NCI-H2227 treated with DMSO at 0.1 percent for 48 hours (cell line): ENCODE results near the gene PCDHGB4.
"Not testable (repeated sequence)": the region's sequence is repeated elsewhere in the genome, so short reads cannot be mapped to it uniquely, and the experiment has no call there.

Source experiments
- DNase-seq: peaks from one replicate; lab custom pipeline; 2025; lab: John Stamatoyannopoulos, UW

Gene PCDHGB4

DNA sequence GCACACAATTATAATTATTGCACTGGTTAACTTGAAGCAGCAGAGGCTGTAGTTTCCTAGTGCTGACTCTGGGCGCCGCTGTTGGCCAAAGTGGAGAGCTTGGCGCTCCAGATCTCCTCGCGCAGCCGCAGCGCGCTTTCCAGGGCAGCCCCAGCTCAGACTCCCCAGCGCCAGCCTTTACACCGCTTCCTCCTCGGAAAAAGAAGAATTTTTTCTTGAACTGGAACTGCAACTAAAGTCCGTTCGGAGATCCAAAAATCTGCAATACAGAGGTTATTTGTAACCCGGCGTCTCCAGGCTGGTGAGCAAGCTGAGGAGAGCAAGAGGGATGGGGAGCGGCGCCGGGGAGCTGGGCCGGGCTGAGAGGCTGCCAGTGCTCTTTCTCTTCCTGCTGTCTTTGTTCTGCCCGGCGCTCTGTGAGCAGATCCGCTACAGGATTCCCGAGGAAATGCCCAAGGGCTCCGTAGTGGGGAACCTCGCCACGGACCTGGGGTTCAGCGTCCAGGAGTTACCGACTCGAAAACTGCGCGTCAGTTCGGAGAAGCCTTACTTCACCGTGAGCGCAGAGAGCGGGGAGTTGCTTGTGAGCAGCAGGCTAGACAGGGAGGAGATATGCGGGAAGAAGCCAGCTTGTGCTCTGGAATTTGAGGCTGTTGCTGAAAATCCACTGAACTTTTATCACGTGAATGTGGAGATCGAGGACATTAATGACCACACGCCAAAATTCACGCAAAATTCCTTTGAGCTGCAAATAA lies at the start of gene PCDHGB4:
TSS of gene PCDHGB4 (plus strand) at position 142 of the 755 bp plus-strand sequence. CDS start at position 329, 187 bp downstream.
- not testable (repeated sequence) for DNase-seq

DNA sequence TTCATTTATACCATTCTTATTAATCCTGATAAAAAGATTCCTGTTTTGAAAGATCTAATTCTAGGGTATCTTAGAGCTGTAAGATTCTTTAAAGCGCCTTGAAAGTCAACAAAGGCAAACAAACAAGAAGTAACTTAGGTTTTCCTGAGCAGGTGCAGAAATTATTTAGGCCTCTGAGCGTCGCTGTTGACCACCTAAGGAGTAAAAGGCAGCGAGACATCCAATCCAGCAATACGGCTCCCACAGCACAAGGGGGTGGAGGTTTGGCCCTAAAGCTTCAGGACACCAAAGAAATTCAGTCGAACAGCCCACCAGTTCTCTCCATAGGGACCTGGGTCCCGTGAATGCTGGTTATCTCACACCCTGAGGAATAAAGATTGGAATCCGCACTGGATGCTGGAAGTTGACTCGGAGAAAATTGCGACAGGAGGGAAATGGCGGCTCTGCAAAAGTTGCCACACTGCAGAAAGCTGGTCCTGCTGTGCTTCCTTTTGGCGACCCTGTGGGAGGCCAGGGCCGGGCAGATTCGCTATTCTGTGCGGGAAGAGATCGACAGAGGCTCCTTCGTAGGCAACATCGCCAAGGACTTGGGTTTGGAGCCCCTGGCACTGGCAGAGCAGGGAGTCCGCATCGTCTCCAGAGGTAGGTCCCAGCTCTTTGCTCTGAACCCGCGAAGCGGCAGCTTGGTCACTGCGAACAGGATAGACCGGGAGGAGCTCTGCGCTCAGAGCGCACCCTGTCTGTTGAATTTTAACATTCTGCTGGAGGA lies 48.8 kb upstream of the PCDHGB4 start, which contains the start of gene PCDHGA2:
TSS of gene PCDHGA2 (plus strand) at position 223 of the 769 bp plus-strand sequence.
- DNase-seq = peak; percentile 3

DNA sequence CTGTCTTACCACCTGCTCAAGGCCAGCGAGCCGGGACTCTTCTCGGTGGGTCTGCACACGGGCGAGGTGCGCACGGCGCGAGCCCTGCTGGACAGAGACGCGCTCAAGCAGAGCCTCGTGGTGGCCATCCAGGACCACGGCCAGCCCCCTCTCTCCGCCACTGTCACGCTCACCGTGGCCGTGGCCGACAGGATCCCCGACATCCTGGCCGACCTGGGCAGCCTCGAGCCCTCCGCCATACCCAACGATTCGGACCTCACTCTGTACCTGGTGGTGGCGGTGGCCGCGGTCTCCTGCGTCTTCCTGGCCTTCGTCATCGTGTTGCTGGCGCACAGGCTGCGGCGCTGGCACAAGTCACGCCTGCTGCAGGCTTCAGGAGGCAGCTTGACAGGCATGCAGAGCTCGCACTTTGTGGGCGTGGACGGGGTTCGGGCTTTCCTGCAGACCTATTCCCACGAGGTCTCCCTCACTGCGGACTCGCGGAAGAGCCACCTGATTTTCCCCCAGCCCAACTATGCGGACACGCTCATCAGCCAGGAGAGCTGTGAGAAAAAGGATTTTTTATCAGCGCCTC lies 46.6 kb upstream of the PCDHGB4 start:
- not testable (repeated sequence) for DNase-seq

DNA sequence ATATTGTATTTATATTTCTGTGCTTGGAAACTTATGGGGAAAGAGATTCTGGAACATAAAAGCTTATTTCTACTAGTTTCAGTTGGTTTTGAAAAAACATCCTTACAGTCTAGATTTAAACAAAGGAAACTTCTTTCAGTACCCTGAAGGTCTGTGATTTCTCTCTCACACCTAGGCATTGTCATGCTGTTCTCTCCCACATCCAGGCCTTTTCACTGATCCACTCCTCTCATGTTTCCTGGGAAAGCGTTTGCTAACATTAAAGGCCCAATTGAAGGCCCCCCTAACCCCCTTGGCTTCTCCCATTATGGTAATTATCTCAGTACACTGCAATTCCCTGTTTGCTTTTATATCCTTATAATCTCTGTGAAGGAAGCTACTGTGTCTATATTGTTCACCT lies 44.7 kb upstream of the PCDHGB4 start:
- DNase-seq = no peak

DNA sequence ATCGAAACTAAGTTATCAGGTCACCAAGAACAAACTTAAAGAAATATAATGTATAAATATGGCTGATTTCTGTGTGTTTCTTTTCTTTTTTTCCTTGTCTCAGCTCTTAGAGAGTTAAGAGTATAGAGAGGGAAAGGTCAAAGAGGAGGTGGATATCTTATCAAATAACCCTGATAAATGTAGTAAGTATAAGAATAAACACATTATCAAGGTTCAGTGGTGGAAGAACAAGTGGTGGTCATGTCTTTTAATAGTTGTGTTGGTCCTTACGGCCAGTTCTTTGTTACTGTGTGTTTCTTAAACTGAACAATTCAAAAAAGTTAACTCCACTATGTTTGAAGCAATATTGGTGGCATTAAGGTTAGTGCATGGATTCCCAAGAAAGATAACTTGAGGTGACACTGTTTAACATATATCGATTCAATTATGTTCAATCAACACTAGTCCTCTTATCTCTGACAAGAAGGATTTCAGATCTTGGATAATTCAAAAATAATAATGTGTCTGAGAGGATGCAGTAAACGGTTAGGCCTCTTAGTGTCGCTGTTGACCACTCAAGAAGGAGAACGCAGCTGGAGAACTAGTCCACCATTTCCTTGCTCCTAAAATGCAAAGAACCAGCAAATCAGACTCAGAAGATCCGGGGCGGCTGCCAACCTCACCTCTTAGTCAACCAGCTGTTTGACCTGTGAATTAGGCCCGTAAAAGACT lies 44.1 kb upstream of the PCDHGB4 start, which contains the start of gene PCDHGA3:
TSS of gene PCDHGA3 (plus strand) at position 588 of the 711 bp plus-strand sequence. CDS start 205 bp downstream, outside the sequence.
- DNase-seq = no peak

DNA sequence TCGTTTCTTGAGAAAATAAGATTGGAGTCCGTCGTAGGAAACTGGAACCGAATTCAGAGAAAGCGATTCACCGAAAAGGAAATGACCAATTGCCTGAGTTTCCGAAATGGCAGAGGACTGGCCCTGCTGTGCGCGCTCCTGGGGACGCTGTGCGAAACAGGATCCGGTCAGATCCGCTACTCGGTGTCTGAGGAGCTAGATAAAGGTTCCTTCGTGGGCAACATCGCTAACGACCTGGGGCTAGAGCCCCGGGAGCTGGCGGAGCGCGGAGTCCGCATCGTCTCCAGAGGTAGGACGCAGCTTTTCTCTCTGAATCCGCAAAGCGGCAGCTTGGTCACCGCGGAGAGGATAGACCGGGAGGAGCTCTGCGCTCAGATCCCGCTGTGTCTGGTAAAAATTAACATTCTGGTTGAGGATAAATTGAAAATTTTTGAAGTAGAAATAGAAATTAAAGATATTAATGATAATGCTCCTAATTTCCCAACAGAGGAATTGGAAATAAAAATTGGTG lies 43.5 kb upstream of the PCDHGB4 start:
- no peak for DNase-seq

DNA sequence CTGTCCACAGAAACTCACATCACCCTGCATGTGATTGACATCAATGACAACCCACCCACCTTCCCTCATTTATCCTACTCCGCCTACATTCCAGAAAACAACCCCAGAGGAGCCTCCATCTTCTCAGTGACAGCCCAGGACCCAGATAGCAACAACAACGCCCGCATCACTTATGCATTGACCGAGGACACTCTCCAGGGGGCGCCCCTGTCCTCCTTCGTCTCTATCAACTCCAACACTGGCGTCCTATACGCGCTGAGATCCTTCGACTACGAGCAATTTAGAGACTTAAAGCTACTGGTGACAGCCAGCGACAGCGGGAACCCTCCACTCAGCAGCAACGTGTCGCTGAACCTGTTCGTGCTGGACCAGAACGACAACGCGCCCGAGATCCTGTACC lies 42.2 kb upstream of the PCDHGB4 start:
- no peak for DNase-seq

DNA sequence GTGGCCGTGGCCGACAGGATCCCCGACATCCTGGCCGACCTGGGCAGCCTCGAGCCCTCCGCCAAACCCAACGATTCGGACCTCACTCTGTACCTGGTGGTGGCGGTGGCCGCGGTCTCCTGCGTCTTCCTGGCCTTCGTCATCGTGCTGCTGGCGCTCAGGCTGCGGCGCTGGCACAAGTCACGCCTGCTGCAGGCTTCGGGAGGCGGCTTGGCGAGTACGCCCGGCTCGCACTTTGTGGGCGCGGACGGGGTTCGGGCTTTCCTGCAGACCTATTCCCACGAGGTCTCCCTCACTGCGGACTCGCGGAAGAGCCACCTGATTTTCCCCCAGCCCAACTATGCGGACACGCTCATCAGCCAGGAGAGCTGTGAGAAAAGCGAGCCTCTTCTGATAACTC lies 41.5 kb upstream of the PCDHGB4 start:
- not testable (repeated sequence) for DNase-seq

DNA sequence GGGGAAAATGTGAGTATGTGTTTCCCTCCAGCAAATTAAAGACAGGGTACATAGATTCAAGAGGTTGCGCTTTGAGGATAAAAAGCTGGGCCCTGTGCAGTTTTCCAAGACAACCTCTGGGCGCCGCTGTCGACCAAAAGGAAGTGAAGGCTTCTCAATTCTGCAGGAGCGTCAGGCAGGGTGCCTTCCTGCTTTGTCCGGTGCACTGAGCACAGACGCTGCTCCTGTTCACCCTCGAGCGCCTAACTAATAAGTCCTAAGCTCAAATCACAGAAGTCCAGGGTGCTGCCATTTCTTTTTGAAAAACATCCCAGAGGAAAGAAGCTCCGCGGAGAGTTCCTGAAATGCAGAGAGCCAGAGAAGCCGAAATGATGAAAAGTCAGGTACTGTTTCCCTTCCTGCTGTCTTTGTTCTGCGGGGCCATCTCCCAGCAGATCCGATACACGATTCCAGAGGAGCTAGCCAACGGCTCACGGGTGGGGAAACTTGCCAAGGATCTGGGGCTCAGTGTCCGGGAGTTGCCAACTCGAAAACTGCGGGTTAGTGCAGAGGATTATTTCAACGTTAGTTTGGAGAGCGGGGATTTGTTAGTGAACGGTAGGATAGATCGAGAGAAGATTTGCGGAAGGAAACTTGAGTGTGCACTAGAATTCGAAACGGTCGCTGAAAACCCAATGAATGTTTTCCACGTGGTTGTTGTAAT lies 37.4 kb upstream of the PCDHGB4 start, which contains the start of gene PCDHGB1:
TSS of gene PCDHGB1 (plus strand) at position 183 of the 703 bp plus-strand sequence. CDS start at position 345, 162 bp downstream.
- peak; percentile 45 for DNase-seq

DNA sequence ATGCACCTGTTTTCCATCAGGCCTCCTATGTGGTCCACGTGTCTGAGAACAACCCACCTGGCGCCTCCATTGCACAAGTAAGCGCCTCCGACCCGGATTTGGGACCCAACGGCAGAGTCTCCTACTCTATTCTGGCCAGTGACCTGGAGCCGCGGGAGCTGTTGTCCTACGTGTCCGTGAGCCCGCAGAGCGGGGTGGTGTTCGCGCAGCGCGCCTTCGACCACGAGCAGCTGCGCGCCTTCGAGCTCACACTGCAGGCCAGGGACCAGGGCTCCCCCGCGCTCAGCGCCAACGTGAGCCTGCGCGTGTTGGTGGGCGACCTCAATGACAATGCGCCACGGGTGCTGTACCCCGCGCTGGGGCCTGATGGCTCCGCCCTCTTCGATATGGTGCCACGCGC lies 35.9 kb upstream of the PCDHGB4 start:
- no peak for DNase-seq

DNA sequence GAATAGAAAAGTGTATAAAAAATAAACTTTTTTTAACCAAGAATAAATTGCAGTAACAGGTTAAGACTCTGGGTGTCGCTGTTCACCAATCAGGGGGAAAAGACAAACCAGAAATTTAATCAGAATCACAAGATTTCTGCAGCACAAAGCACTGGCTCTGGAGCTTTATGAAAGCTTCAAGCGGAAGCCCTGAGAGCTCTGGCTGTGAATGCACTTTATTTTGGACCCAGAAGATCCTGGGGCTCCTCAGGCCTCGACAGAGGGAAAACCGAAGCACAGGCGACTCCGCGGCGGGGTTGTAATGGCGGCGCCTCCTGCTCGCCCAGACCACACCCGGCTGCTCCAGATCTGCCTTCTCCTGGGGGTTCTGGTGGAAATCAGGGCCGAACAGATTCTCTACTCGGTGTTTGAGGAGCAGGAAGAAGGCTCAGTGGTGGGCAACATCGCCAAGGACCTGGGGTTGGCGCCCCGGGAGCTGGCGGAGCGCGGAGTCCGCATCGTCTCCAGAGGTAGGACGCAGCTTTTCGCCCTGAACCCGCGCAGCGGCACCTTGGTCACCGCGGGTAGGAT lies 32.5 kb upstream of the PCDHGB4 start, which contains the start of gene PCDHGA4:
TSS of gene PCDHGA4 (plus strand) at position 122 of the 570 bp plus-strand sequence. CDS start at position 209, 87 bp downstream.
- no peak for DNase-seq

DNA sequence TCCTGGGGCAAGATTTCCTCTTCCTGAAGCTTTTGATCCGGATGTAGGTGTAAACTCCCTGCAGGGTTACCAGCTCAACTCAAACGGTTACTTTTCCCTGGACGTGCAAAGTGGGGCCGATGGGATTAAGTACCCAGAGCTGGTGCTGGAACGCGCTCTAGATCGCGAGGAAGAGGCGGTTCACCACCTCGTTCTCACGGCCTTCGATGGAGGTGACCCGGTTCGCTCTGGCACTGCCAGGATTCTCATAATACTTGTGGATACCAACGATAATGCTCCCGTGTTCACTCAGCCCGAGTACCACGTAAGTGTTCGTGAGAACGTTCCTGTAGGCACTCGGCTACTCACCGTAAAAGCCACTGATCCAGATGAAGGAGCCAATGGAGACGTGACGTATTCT lies 31.9 kb upstream of the PCDHGB4 start:
- no peak for DNase-seq

DNA sequence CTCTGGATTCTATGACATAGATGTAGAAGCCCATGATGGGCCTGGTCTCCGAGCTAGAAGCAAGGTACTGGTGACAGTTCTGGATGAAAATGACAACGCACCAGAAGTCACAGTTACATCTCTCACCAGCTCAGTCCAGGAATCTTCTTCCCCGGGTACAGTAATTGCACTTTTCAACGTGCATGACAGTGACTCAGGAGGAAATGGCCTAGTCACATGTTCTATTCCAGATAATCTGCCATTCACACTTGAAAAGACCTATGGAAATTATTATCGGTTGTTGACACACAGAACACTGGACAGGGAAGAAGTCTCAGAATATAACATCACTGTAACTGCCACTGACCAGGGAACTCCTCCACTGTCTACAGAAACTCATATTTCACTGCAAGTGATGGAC lies 31.4 kb upstream of the PCDHGB4 start:
- no peak for DNase-seq

DNA sequence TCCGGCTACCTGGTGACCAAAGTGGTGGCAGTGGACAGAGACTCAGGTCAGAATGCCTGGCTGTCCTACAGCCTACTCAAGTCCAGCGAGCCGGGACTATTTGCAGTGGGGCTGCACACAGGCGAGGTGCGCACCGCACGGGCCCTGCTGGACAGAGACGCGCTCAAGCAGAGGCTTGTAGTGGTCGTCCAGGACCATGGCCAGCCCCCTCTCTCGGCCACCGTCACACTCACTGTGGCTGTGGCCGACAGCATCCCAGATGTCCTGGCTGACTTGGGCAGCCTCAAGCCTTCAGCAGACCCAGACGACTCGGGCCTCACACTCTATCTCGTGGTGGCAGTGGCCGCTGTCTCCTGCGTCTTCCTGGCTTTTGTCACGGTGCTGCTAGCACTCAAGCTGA lies 30.5 kb upstream of the PCDHGB4 start:
- no peak for DNase-seq

DNA sequence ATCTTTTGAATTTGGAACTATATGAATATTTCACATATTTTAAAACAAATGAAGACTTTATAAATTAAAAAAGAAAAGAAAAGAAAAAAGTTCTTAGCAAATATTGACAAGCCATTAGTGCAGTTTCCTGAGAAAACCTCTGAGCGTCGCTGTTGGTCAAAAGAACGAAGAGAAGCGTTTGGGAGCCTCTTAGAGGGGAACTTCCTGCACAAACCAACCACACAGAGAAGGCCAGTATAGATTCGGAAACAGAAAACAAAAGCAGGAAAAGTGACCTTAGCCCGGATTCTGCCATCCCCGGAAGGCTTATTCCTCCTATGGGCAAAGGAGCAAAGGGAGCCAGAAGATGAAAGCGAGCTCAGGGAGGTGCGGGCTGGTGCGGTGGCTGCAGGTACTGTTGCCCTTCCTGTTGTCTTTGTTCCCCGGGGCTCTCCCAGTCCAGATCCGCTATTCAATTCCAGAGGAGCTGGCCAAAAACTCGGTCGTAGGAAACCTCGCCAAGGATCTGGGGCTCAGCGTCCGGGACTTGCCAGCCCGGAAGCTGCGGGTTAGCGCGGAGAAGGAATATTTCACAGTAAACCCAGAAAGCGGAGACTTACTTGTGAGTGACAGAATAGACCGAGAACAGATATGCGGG lies 27.6 kb upstream of the PCDHGB4 start, which contains the start of gene PCDHGB2:
TSS of gene PCDHGB2 (plus strand) at position 205 of the 637 bp plus-strand sequence. CDS start at position 347, 142 bp downstream.
- no peak for DNase-seq

DNA sequence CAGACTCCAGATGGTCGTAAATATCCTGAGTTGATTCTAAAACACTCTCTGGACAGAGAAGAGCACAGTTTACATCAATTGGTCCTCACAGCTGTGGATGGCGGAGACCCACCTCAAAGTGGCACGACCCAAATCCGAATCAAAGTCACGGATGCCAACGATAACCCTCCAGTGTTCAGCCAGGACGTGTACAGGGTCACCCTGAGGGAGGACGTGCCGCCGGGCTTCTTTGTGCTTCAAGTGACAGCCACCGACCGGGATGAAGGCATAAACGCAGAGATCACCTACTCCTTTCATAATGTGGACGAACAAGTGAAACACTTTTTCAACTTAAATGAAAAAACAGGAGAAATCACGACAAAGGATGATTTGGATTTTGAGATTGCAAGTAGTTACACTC lies 26.8 kb upstream of the PCDHGB4 start:
- no peak for DNase-seq

DNA sequence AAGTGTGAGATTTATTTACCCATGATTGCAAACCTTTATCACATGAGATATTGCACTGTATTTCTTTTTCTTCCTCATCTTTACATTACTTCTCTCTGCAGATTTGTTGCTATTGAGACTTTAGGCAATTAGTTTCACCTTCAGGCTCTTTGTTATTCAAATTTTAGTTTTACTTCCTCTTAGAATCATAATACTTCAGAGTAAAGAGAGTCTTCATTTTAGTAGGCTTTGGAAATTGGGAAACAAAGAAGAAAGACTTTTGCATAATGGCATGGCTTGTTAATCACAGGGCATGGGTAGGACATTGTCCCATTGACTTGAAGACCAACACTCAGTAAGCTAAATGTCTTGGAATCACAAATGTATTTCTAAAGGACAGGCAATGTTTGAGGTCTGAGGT lies 24.8 kb upstream of the PCDHGB4 start:
- no peak for DNase-seq

DNA sequence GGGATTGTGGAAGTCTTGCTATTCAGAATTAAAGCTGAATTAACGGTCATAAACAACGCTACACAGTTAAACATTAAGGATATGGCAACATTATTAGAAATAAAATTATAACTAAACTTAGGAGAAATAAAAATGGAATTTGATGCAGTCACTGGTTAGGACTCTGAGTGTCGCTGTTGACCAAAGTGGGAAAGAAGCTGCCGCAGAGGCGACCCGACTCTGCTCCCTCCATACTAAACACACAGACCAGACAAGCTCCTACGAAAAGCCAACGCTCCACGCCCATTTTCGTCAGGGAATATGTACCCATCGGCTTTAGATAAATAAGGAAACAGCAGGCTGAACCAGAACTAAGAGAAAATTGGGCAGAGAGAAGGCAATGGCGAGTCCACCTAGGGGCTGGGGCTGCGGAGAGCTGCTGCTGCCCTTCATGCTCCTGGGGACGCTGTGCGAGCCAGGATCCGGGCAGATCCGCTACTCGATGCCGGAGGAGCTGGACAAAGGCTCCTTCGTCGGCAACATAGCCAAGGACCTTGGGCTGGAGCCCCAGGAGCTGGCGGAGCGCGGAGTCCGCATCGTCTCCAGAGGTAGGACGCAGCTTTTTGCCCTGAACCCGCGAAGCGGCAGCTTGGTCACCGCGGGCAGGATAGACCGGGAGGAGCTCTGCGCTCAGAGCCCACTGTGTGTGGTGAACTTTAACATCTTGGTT lies 23.4 kb upstream of the PCDHGB4 start, which contains the start of gene PCDHGA5:
TSS of gene PCDHGA5 (plus strand) at position 211 of the 709 bp plus-strand sequence. CDS start at position 380, 169 bp downstream.
- no peak for DNase-seq
